Thymus (tissue), 11 donors: ENCODE results near the gene EEF1AKMT1. TPM values are rescaled to one million over a fixed set of nuclear protein-coding genes. Genes with fewer than 3 reads are reported as not detected.

Source experiments
- DNase-seq, 9 donors: peaks; one replicate each; pipeline ENCODE4 v3.0.0-alpha.2; 2013; ENCODE audit warnings: low spot score in 9 of 9, low read depth in 6 of 9, missing footprints in 1 of 9
- H3K27ac ChIP-seq, 2 donors: one replicate each; pipeline ENCODE4 v1.5.1; 2013; ENCODE audit warnings: control low read depth in 1 of 2, low read depth in 1 of 2, low read length in 1 of 2, mild to moderate bottlenecking in 1 of 2, moderate library complexity in 1 of 2
- H3K27me3 ChIP-seq, 2 donors: one replicate each; pipeline ENCODE4 v1.5.1; 2013; ENCODE audit warnings: low read length in 1 of 2; ENCODE audit not compliant: control insufficient read depth in 2 of 2, insufficient read depth in 1 of 2
- H3K36me3 ChIP-seq, 2 donors: one replicate each; pipeline ENCODE4 v1.5.1; 2013; ENCODE audit warnings: low read length in 1 of 2, mild to moderate bottlenecking in 1 of 2, moderate library complexity in 1 of 2; ENCODE audit not compliant: control insufficient read depth in 2 of 2, insufficient read depth in 2 of 2
- H3K4me1 ChIP-seq, 2 donors: one replicate each; pipeline ENCODE4 v1.5.1; 2013; ENCODE audit warnings: low read length in 2 of 2; ENCODE audit not compliant: control insufficient read depth in 2 of 2, insufficient read depth in 2 of 2
- H3K4me3 ChIP-seq, 2 donors: one replicate each; pipeline ENCODE4 v1.5.1; 2013; ENCODE audit warnings: low read length in 2 of 2, control low read depth in 1 of 2, mild to moderate bottlenecking in 1 of 2
- H3K9me3 ChIP-seq, 2 donors: one replicate each; pipeline ENCODE4 v1.5.1; 2013; ENCODE audit warnings: low read length in 1 of 2, mild to moderate bottlenecking in 1 of 2; ENCODE audit not compliant: control insufficient read depth in 2 of 2, insufficient read depth in 1 of 2
- WGBS: extraction: QIAGEN DNeasy Blood & Tissue Kit; methylation state at CpG from one replicate; pipeline ENCODE4 v1.1.7; 2013; 5-methylcytosine and 5-hydroxymethylcytosine counted together
- polyA plus RNA-seq: library from polyadenylated mRNA; stranded (reverse); fragments of 200-250 nt; gene quantifications from one replicate; pipeline ENCODE4 v1.2.3, GENCODE V29; 2013
- total RNA-seq: library from RNA; stranded (reverse); fragments of 120-200 nt; gene quantifications from one replicate; pipeline ENCODE4 v1.2.4, GENCODE V29; 2013
- donor health status: healthy.

Gene EEF1AKMT1
- total and polyA plus RNA-seq, 2 donors: 13.4 TPM

DNA sequence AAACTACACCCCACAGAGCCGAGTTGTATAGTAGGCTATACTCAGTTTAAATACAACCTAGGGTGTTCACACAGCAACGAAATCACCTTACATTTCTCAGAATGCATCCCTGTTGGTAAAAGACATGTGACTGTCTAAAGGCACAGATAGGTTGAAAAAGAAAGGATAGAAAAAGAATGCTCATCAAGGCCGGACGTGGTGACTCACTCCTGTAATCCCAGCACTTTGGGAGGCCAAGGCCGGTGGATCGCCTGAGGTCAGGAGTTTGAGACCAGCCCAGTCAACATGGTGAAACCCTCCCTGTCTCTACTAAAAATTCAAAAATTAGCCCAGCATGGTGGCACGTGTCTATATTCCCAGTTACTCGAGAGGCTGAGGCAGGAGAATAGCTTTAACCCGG is 74.0 kb downstream of the EEF1AKMT1 start:
- Histone ChIP-seq H3K4me1 (peaks cover 2 to 5% of the 10 kb centered on the region in 2 donors), H3K9me3 (no peaks in the 10 kb centered on the region), H3K4me3 (no peak overlapping the region), H3K27ac (no peak overlapping the region), H3K36me3 (no peaks in the 10 kb centered on the region), H3K27me3 (peaks cover 0 to 26% of the 10 kb centered on the region in 2 donors)
- DNase-seq: no peak
- WGBS: 98% methylated on average over 9 of the region's 9 CpGs

DNA sequence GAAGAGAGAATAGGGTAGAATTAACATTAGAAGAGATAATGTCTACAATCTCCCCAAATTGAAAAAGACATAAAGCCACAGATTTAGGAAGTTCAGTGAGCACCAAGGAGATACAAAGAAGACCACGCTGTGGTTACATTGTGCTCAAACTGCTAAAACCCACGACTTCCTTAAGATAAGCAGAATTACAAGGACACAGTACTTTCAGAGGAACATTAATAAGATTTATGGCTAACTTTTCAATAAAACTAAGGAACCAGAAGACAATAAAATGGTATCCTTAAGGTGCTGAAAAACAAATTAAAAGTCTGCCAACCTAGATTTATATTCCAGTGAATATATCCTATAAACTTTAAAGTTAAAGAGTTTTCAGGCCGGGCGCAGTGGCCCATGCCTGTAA is 77.7 kb downstream of the EEF1AKMT1 start:
- Histone ChIP-seq H3K9me3 (no peaks in the 10 kb centered on the region), H3K4me1 (no peaks in the 10 kb centered on the region), H3K27me3 (peaks cover 0 to 2% of the 10 kb centered on the region in 2 donors), H3K4me3 (no peak overlapping the region), H3K27ac (no peak overlapping the region), H3K36me3 (no peaks in the 10 kb centered on the region)
- 48% methylated on average over 4 of the region's 4 CpGs for WGBS
- DNase-seq: no peak

GRCh38 chr13:20691616-20692015 is 82.1 kb downstream of the EEF1AKMT1 start:
- Histone ChIP-seq H3K27me3 (no peaks in the 10 kb centered on the region), H3K4me1 (no peaks in the 10 kb centered on the region)

GRCh38 chr13:20689291-20689690 is 84.5 kb downstream of the EEF1AKMT1 start:
- 96% methylated on average over 3 of the region's 3 CpGs for WGBS
- Histone ChIP-seq H3K4me1 (no peaks in the 10 kb centered on the region), H3K27ac (no peak overlapping the region), H3K27me3 (no peaks in the 10 kb centered on the region), H3K4me3 (no peak overlapping the region), H3K9me3 (no peaks in the 10 kb centered on the region), H3K36me3 (no peaks in the 10 kb centered on the region)
- no peak for DNase-seq

More at GRCh38 chr13:20691616-20692015, 82.1 kb downstream of the EEF1AKMT1 start:
- H3K4me3 ChIP-seq: no peak overlapping the region
- no peak overlapping the region for H3K27ac ChIP-seq
- 73% methylated on average over 4 of the region's 4 CpGs for WGBS
- DNase-seq: no peak
- H3K9me3 ChIP-seq: no peaks in the 10 kb centered on the region
- H3K36me3 ChIP-seq: no peaks in the 10 kb centered on the region

DNA sequence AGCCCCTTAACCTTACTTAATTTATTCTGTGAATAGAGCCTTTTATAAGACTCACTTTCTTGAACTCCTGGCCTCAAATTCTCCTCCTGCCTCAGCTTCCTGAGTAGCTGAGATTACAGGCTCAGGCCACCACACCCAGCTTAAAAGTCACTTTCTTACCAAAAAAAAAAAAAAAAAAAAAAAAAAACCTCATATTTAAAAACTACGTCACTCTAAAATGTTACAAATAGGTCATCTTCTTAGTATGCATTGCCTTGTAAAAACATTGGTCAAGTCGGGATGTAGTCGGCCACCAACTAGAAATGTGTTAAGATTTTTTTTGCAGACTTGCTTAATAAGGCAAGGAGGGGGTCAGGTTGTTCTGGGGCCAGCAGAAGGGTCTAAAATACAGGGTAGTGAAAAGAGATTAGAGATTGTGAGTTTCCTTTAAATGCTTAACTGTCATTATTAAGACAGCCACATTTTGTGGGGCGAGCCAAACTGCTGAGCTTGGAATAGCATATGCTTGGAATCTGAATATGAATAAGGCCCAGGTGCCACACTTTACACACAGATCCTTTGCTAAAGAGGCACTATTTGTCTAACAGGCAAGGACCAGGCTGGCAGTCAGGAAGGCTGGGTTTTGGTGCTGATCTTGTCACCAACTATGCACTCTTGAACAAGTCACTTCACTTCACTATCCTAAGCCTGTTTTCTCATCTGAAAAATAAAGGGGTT is 86.7 kb downstream of the EEF1AKMT1 start:
- Histone ChIP-seq H3K4me3 (no peak overlapping the region), H3K27ac (no peak overlapping the region), H3K36me3 (no peaks in the 10 kb centered on the region), H3K27me3 (no peaks in the 10 kb centered on the region), H3K9me3 (no peaks in the 10 kb centered on the region), H3K4me1 (no peaks in the 10 kb centered on the region)
- no peak for DNase-seq
- WGBS: 97% methylated on average over 4 of the region's 4 CpGs

DNA sequence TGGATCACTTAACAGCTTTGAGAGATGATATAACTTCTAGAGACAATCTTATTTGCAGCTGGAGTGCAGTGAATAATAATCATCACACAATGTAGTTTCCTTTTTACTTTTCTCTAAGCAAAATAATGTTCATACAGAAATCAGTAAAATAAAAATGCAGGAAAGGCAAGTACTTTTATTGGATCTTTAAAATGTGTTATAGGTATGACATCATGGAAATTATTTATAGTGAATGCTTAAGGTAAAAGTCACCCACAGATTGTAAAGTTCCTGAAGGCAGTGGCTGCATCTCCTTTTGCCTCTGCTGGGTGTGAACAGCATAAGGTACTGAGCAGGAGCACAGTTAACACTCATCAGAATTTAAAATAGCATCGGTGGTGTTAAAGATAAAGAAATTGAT is 87.6 kb downstream of the EEF1AKMT1 start:
- Histone ChIP-seq H3K36me3 (no peaks in the 10 kb centered on the region), H3K27me3 (no peaks in the 10 kb centered on the region), H3K4me3 (no peak overlapping the region), H3K9me3 (no peaks in the 10 kb centered on the region), H3K4me1 (no peaks in the 10 kb centered on the region), H3K27ac (no peak overlapping the region)
- 96% methylated on average over 1 of the region's 1 CpG for WGBS
- no peak for DNase-seq

GRCh38 chr13:20685092-20685491 is 88.7 kb downstream of the EEF1AKMT1 start:
- DNase-seq: no peak
- Histone ChIP-seq H3K4me3 (no peak overlapping the region), H3K27ac (no peak overlapping the region), H3K27me3 (no peaks in the 10 kb centered on the region), H3K36me3 (no peaks in the 10 kb centered on the region), H3K4me1 (no peaks in the 10 kb centered on the region), H3K9me3 (no peaks in the 10 kb centered on the region)
- WGBS: 86% methylated on average over 6 of the region's 6 CpGs

DNA sequence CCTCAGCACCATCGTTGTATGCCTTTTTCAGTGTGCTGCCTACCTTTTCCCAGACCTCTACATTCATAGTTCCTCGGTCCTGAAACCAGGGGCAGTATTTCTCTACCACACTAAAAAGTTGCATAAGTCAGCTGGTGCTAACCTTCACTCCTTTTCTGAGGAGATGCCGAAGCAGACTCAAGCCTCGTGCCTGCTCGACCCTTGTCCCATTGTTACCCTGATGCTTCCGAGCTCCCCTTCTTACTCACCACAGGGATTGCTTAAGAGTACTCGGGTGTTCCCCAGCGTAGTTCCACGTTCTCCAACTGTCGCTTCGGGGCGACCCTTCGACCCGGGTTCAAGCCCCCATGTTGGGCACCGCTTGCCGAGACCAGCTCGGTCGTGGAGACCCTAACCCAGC is 89.2 kb downstream of the EEF1AKMT1 start:
- H3K36me3 ChIP-seq: no peaks in the 10 kb centered on the region
- no peaks in the 10 kb centered on the region for H3K9me3 ChIP-seq
- no peaks in the 10 kb centered on the region for H3K27me3 ChIP-seq
- no peak for DNase-seq
- no peaks in the 10 kb centered on the region for H3K4me1 ChIP-seq
- 87% methylated on average over 18 of the region's 18 CpGs for WGBS
- H3K4me3 ChIP-seq: no peak overlapping the region
- no peak overlapping the region for H3K27ac ChIP-seq

- Histone ChIP-seq H3K4me3 (no peak overlapping the region), H3K4me1 (no peaks in the 10 kb centered on the region), H3K27me3 (no peaks in the 10 kb centered on the region), H3K27ac (no peak overlapping the region), H3K36me3 (no peaks in the 10 kb centered on the region), H3K9me3 (no peaks in the 10 kb centered on the region)
- 95% methylated on average over 4 of the region's 4 CpGs for WGBS
- DNase-seq: no peak
These were observed 89.7 kb downstream of the EEF1AKMT1 start for GRCh38 chr13:20684041-20684440.
